CD4-positive, alpha-beta T cell treated with Interleukin-4 for 1 hour (primary cell): ENCODE measurements around the gene MED27.

Experiments used
- DNase-seq, 2 donors: peaks; one replicate each; pipeline ENCODE4 v3.0.0-alpha.2; 2020 to 2022

Gene MED27

DNA sequence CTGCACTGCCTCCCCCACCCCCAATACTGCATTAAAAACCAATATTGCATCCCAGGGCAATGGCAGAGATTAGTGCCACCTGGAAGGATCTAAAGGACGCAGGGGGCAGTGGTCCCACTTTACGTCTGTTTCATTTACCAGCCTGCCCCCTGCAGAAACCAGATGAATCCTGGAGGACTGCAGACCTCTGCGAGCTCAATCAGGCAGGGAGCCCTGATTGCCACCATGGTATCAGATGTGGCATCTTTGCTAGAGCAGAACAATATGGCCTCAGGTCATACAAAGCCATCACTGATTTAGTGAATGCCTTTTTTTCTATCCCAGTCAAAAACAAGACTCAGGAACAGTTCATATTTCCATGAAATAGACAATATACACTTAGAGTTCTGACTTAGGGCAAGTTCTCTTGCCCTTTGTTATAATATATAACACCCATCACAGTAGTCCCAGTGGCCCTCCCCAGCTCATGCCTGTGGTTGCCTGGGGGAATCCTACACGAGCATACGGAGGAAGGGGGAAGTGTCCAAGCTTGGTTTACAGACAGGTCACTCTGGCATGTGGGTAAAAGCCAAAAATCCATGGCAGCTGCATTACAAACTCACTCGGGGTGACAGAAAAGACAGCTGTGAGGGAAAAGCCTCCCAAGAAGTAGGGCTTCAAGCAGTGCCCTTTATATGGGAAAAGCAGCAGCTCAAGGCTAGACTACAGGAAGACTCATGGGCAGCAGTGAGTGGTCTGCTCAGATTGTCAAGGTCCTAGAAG is 85.1 kb downstream of the MED27 start:
- no peak for DNase-seq

DNA sequence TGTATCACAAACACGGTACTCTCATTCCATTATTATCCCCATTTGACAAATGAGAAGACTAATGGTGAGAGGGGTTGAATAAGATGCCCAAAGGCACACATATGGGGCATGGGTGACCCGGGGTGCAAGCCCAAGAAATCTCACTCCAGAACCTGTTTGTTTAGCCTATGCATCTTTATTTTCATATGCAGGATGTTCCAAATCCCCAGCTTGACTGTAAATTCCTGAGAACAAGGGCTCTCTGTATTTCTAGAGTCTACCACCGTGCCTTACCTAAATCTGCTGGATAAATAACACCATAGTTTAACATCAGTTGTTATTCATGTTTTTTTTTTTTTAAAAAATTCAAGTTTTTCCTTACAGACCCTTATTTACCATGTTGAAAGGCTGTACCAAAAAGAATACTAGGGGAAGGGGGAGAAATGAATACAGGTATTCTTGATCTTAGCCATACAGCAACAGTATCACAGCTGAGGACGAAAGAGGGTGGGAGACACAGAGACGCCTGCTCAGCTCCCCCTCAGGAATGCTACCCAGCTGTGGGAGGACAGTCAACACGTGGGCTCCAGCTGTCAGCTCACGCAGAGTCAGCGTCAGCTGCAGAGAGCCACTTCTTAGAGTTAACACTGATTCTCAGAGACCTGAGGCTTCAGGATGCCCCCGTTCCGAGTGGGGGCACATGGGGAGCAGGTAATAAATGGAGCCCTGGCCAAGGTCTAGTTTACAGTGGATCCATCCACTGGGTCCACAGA is 86.6 kb downstream of the MED27 start:
- no peak for DNase-seq

DNA sequence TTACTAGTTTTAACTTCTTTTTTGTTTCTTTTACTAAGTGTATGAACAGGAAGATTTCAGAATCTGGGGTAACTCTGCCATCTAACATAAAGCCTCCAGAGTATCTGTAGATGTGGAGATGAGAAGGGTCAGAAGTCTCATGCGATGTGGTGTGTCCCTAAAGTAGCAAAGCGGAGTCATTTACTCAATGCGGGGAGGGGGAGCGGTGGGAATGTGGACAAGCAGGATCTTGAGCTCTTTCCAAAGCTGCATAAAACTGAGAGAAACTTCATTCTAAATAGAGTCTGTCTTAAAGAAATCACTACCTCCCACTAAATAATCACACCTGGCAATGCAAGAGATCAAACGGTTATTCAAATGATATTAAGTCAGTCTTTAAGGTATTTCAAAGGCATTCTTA is 92.4 kb downstream of the MED27 start:
- DNase-seq = no peak

DNA sequence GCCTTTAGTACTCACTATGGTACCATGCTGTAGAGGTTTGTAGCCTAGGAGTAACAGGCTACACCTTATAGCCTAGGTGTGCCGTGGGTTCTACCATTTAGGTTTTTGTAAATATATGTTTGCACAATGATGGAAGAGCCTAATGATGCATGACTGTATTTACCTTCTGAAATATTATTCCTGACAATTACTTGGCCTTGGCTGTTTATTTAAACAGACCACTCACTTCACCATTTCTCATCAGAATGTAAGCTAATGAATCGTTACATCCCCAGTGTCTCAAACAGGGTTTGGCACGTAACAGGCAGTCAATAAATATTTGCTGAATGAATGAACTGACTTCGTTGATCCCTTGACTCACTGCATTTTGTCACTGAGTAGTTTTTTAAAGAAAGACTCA is 93.1 kb downstream of the MED27 start:
- no peak for DNase-seq

DNA sequence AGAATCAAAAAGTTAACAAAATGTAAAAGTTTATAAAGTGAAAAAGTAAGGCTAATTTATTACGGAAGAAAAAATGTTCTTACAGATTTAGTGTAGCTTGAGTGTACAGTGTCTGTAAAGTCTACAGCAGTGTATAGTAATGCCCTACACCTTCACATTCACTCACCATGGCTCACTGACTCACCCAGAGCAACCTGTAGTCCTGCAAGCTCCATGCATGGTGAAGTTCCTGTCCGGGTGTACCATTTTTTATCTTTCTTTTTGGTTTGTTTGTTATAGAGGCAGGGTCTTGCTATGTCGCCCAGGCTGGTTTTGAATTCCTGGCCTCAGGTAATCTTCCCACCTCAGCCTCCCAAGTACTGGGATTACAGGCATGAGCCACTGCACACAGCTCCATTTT is 93.6 kb downstream of the MED27 start:
- no peak for DNase-seq

DNA sequence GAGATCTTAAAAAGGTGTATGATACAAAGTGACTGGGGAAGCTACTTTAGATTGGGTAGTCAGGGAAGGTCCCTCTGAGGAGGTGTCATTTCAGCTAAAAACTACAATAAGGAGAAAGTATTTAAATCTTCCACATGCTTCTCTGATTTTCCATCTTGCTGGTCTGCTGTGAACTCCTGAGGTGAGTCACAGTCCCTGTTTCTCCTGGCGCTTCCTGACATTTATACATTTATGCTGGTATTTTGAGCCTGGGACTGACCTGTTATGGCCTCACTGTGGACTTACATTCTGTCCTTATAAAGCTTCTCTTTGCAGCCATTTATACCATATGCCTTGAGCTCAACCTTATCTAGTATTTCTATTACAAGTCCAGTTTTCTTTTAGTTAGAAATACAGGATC is 95.1 kb downstream of the MED27 start:
- DNase-seq = no peak

DNA sequence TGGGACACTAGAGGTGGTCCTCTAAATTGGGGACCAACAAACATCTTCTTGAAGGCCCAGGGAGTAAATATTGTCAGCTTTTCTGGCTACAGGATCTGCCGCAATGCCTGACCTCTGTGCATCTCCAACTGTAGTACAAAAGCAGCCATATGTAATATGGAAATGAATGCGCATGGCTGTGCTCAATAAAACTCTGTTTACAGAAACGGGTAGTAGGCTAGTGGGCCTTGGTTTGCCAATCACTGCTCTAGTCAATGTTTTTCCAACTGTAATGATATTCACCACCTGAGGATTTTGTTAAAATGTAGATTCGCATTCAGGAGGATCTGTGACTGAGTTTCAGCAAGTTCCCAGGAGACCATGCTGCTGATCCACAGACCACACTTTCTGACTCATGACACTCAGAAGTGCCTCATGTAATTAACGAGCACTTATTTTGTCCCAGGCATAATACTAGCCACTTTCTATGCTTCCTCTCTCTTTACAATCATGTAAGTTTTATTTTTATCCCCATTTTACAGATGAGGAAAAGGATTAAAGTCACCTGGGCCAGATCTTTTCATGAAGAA is 96.9 kb downstream of the MED27 start:
- DNase-seq = no peak

DNA sequence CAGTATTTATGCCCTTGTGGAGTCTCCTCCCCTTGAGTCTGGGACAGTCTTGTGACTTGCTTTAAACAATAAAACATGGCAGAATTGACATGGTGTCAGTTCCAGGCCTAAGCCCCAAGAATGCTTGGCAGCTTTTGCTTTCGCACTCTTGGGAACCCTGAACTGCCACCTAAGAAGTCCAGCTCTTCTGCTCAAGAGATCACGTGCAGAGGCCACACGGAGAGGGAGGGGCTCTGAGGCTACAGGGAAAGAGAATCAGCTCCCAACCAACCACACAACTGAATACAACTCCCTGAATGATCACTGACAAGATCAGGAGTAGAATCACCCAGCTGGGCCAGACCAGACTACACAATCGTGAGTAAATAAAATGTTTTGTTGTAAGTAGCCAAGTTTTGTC is 97.6 kb downstream of the MED27 start:
- DNase-seq = no peak

DNA sequence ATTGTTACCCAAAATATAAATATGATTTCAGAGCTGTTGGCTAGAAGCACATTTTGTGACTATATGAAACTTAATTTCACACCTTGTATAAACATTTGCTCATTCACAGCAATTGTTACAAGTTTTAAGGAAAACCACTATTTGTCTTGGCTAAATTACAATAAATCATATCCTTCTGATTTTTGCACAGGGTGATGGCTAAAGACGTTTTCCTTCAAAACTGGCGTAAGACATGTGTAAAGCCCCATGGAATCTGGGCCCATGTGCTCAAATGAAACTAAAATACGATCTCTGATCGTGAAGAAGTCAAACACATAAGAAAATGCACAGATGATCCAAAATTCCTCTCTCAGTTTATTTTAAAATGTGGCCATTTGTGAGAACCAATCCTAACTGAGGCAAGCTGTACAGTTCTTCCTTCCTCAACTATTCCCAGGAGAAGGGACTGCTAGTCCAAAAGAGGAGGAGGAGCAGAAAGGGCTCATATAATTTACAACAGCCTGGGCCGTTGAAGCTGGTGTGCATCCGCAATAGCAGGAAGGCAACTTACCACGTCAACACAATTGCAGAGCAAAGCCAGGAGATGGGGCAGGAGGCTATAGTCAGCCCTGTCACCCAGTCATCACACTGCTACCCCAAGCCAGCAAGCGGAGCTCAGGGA is 98.4 kb downstream of the MED27 start:
- no peak for DNase-seq

DNA sequence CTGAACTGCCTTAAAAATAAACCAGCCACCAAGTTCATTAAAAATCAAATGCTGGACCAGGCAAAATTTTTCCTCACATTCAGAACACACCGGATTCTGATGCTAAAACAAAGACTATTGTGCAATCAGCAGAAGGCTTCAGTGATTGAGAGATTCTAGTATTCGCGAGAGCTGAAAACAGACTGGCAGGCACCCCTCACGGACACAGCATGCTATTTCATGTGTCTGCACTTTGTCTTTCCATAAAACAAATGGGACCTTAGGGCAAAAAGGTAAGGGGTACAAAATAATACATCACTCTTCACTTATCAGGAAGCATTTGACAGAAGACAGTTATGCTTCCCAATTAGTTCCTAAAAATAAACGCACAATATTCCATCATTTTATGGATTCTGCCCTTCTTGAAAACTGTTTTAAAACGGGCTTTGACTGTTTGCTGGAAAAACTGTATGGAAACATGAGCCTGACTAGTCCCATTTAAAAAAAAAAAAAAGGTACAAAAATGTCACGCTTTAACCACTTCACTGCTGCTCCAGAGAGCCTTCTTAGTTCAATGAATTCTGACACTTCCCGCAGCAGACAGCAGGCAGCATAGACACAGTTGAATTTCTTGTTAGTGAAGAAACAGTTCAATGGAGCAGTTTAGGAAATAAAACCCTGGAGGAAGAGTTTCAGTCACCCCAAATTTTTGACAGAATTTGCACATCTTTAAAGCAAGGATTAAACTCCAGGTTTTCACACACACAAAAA is 99.2 kb downstream of the MED27 start:
- no peak for DNase-seq

DNA sequence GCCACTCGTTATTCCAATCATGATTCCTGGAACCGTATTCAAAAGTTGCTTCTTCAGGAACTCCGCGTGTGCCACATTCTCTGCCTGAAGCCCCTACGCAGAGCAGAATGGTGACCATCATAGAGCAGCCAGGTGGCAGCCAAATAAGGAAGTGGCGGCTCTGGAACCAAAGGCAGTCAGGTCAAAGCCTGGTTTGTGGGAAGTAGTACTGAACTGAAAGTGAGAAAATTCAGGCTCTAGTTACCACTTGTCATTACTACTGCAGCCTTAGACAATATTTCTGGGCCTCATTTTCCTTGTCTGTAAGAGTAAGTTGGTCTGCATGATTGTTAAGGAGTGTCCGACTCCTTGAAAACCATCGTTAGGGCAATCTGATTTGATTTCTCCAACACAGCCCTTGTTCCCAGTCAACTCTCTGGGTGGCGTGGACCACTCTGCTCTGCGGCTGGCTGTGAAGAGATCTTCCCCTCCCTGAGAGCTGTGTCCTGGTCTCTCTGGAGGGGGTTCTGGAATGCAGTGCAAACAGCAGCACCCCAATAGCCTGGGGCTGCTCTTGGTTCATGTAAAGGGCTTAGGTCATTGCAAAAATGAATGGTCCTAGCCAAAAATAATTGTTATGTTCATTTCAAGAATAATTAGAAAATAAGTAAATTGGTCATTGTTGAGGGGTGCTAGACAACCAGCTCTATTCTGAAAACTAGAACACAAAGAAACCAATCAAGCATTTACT is 102.4 kb downstream of the MED27 start:
- no peak for DNase-seq

DNA sequence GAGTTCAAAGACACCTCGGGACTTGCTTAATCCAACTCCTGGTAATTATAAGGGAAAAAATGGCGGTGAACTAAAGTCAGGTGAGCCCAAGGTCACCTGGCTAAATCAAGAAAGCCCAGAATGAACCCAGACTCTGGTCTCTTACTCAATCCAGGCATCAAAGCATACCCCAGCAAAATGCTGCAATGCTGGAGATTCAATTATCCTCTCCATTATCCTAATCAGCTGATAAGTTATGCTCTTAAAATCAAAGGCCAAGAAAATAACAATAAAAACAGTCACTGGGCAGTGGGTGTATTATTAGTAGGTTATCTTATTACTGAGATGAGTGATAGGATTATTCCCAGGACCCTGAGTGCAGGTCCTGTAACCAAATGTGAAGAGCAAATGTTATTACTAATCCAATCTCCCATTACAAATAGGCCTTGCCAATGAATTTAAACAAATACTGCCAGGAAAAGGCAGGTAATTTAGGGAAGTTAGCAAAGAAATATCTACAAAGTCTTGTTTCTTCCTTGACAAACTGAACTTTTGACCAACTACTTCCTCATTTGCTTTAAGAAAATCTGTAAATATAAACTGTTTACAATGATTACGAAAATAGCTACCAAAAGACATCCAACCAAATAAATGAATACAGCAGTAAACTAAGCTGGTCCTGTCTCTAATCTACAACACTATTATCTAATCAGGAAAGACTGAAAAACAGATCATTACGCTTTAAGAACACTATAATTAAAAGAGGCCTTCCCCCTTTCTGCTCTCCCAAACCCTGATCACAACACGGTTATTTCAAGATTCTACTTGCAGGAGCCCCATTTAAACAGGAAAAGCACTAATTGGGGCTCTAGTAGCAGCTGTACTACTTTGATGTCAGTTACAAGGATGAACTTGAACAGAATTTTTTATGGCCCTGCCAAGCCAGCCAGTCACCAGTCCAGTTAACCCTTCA is 103.2 kb downstream of the MED27 start:
- no peak for DNase-seq

DNA sequence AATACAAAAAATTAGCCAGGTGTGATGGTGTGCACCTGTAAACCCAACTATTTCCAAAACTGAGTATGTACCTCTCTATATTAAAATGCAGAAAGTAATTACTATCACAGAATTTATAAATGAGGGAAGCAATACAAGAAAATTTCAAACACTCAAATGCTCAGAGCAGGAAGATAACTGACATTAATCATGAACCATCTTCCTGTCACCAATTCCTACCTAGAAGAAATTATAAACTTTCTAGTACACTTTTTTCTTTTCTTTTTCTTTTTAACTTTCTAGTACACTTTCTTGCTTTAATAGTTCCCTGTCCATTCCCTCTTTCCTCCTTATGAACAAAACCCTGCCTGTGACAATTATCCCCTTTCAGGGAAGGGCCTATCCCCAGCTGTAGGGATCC is 106.8 kb downstream of the MED27 start:
- no peak for DNase-seq

DNA sequence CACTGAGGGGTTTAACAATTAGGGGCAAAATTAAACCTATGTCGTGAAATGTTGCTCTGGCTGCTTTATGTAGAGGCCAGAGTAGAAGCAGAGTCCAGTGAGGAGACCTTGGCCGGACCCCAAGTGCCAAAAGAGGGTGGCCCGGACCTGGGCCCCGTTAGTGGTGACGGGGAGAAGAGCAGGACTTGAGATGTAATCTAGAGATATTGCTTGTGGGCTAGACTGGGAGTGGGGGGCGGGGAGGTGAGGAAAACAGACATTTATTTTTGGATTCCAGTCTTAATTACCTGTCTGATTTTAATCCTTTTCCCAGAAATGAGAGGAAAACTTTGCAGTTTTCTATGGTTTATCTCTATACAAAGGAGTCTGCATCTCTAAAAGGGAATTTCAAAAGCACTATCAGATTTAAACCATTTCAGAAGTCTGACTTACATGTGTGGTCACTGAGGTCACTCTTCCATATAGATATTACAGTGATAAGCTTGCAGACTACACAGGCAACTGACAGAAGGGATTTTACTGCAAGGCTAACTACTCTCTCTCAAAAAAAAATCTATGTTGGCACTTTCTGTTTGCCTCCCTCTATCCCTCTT is 108.1 kb downstream of the MED27 start:
- no peak for DNase-seq

DNA sequence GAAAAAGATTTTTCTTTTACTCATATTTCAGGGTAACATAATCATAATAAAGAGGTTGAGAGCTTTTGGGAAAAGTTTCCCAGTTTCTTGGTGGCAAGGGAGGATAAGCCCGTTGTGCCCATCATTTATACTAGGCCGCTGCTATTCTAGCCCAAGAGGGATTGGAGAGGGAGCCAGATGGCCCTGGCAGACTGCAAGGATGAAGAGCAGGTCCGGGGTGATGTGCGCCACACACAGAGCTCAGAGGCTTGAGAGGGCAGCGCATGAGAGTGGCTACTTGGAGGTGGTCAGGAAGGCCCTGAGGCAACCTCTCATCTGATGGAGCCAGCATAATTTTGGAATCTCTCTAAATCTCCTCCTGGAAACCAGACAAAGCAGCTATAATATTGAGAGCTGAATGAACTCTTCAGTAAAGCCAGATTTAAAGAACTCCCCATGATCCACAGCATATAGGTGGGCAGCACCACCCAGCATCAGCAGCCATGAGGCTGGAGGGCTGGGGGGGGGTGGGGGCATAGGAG is 110.1 kb downstream of the MED27 start:
- DNase-seq = no peak

DNA sequence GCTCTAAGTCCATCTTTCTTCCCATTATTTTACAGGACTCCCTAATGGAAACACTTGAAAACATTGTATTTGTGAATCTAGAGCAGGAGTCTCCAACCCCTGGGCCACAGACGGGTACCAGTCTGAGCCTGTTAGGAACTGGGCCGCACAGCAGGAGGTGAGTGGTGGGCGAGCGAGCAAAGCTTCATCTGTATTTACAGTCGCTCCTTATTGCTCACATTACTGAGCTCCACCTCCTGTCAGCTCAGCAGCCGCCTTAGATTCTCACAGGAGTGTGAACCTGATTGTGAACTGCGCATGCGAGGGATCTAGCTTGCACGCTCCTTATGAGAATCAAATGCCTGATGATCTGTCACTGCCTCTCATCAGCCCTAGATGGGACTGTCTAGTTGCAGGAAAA is 111.0 kb downstream of the MED27 start:
- DNase-seq = no peak

DNA sequence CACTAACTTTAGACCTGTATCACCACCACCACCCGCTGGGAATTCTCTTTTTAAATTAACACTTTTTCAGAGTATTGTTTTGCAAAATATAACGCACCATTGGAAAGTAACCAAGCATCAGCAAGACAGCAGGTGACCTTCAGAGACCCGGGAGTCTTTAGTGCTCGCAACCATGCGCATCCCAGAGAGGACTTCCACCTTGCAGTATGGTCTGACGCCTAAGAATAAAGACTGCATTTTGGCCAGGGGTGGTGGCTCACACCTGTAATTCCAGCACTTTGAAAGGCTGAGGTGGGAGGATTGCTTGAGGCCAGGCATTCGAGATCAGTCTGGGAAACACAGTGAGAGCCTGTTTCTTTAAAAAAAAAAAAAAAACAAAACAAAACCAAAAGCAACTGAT is 113.8 kb downstream of the MED27 start:
- DNase-seq = no peak

DNA sequence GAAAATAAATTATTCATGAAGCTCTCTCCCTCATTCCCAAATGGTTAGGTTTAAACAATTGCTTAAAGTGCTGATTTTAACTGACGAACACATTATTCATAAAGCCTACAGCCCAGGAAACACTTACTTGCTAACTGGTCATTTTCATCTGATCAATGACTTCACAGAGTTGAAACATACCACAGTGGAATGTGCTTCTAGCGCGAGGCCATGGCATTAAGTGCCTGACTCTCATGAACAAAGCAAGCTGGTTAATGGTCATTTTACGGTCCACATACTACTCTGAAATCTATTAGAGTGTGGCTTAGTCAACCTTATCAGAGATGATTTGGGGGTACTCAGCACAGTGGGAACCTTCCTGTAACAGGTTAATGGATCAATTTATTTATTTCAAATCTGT is 114.6 kb downstream of the MED27 start:
- no peak for DNase-seq

DNA sequence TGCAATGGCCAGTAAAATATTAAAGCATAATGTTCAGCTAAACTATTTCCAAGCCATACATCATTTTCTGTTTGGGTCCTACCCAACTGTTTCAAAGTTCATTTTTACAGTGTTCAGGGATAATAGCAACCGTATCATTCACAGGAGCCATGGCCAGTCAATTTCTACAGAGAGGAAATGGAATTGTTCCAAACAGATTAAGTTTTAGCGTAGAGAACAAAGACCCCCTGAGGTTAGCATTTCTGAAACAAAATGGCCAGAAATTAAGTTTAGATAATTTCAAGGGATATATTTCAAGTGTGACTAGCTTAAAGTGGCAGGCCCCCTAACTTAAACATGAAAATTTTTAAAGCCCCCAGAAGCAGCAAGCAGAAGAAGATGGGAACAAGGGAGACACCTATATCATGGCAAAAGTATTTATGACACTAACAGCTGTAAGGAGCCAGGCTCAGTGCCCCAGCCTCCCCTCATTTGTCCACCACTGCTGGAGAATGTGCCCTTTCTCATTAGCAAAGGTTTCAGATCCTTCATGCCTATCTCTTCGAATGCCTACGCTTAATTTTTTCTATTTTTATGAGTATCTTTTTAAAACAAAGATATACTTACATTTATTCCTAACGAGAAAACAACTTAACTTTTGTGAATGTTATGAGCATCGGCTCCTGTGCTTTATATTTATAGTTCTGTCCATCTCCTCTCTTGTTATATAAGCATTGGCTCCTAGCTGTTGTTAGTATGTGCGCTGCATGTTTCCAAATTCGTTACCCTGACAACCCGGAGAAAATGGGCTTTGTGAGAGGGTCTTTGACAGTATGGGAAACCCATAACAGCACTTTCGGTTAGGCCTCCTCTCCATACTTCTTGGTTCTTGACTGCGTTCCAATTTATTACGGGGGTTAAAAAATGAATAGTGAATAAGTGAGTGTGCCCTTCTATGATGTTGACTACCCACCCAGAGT is 116.3 kb downstream of the MED27 start:
- no peak for DNase-seq
